ENCODE results near the gene MMS19.

Gene MMS19

DNA sequence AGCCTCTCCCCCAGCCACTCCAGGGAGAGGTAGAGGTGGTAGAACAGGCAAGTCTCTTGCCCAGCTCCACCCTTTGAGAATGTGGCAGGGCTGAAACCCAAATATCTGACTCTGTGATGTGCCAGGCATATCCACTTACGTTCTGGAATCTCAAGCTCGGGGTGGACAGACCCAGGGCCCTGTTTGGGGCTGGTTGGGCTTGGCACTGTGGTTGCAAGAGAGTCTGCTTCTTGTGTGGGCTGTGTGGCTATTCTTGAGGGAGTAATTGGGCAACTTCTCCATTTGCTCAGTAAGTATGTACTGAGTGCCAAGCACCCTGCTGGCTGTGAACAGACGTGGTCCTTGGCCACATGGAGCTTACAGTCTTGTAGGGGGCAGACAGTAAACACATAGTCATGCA is 5.2 kb upstream of the MMS19 start:
- H3K4me3 ChIP-seq (ENCODE audit: low read length), result no peak overlapping the region
- TF ChIP-seq CTCF (conservative IDR thresholded peaks at IDR 0.05; ENCODE audit: low read depth, low read length), result no peak
- DNase-seq (ENCODE audit: low read depth), result no peak

DNA sequence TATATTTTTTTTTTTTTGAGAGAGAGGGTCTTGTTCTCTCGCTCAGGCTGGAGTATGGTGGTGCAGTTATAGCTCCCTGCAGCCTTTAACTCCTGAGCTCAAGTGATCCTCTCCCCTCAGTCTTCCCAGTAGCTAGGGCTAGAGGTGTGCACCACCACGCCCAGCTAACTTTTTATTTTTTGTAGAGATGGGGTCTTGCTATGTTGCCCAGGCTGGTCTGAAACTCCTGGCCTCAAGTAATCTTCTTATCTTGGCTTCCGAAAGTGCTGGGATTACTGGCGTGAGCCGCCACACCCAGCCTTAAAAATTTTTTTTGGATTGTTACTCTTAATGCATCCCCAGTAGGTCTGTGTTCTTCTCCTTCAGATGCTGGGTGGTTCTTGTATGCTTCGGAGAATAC is 4.7 kb upstream of the MMS19 start:
- no peak for TF ChIP-seq CTCF (conservative IDR thresholded peaks at IDR 0.05; ENCODE audit: low read depth, low read length)
- no peak for DNase-seq (ENCODE audit: low read depth)
- H3K4me3 ChIP-seq (ENCODE audit: low read length), result no peak overlapping the region

DNA sequence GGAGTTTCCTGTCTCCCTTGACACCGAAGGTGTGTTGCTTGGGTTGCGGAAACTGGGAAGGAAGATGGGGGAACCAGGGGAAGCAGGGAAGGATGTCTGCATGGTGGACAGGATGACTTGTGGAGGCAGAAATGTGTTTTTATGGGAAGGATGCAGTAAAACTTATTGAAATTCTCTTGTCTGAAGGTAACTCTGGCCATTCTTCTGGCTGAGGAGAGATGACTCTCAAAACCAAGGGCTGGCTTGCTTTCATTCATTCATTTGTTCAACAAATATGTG is 2.0 kb upstream of the MMS19 start:
- no peak for TF ChIP-seq CTCF (conservative IDR thresholded peaks at IDR 0.05; ENCODE audit: low read depth, low read length)
- H3K4me3 ChIP-seq (ENCODE audit: low read length), result peak overlapping the region; percentile 84
- DNase-seq (ENCODE audit: low read depth), result no peak

DNA sequence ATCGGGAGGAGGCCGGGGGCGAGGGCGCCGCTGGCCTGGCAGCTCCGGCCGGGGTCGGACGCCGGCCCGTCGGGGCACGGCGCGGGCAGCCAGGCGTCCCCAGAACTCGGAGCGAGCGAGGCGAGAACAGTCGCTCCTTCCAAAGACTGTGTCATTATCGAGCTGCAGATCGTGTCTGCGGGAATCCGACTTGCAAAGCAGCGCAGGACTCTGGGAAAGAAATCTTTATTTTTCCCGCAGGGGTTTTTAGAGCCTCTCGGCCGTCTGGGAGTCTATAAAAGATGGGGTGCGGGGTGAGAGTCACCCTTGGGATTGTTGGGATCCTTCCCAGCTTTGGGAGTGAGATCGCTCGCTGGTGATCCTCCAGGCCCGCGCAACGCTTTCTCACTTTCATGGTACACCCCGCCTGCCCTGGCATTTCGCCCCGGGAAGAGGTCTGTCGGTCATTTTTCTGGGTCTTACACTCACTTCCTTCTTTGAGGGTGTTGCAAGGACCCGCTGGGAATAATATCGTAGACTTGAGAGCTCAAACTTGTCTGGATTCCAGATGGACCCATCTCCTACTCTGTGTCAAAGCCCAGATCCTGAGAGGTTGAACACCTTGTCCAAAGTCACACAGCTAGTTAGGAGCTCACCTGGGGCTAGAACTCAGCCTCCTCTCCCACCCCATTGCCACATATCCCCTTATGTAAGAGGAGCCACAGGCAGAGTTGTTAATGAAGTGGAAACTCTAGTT is 1.5 kb upstream of the MMS19 start:
- peak overlapping the region; percentile 84 for H3K4me3 ChIP-seq (ENCODE audit: low read length)
- no peak for DNase-seq (ENCODE audit: low read depth)
- no peak for TF ChIP-seq CTCF (conservative IDR thresholded peaks at IDR 0.05; ENCODE audit: low read depth, low read length)

DNA sequence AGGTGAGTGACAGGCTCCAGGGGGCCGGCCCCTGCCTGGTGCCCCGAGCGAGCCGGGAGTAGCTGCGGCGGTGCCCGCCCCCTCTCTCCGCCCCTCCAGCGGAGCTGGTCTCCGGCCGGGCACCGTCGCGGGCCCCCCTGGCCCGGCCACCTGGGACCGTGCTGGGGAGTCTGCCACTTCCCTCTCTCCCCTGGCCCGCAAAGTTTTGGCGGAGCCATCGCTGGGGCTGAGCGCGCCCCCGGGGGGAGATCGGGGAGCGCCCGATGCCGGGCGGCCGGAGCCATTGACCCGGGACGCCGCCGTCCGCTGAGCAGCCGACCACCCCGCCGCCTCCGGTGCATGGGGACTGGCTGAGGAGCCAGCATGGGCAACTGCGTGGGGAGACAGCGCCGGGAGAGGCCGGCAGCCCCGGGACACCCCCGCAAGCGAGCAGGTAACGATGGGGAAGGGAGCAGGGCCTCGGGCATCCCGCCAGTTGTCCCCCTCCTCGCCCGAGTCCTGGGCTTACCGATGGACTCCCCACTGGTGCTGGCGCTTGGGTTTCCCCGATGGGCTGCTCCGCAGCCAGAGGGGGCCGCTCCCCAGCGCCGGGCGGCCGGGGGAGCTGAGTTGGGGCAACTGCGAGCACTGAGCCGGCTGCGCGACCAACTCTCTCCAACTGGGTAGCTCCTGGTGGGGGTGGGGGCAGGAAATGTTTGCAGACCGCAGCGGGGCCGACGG is 779 bp upstream of the MMS19 start, which contains the start of gene UBTD1:
TSS of gene UBTD1 (plus strand) at position 84 of the 720 bp plus-strand sequence. CDS start at position 364, 280 bp downstream.
- no peak for TF ChIP-seq CTCF (conservative IDR thresholded peaks at IDR 0.05; ENCODE audit: low read depth, low read length)
- H3K4me3 ChIP-seq (ENCODE audit: low read length), result peak within 1 kb of the TSS; percentile 95
- no peak for DNase-seq (ENCODE audit: low read depth)

DNA sequence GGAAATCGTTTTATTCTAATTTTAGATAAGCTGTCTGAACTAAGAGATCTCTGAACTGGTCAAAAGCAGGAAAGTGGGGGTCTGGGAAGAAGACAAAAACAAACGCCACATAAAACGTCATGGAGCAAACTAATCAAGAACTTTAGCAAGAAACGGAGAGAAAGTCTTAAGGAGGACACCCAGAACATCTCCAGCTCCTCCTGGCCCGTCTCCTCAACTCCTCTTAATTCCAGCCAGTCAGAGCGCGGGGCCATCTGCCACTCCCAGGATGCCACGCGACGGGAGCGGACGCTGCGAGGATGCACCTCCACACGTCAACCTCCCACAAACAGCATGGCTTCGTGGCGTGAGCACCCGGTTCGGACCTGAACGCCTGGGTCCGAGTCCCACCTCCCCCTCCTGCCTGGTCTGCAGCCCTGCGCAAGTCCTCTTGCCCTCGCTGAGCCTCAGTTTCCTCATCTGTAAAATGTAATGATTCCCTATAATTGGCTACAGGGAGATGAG is 598 bp downstream of the MMS19 start:
- peak overlapping the region; percentile 95 for H3K4me3 ChIP-seq (ENCODE audit: low read length)
- no peak for DNase-seq (ENCODE audit: low read depth)
- no peak for TF ChIP-seq CTCF (conservative IDR thresholded peaks at IDR 0.05; ENCODE audit: low read depth, low read length)
